HEK293 (cell line): ENCODE measurements around the gene OR4X1.
A peak's percentile ranks its signal among the peaks of the same experiment; 100 is the strongest.

Source experiments
- CTCF ChIA-PET: fragments of 350-600 bp; formaldehyde crosslinking; extraction: SDS; loops from one replicate; lab custom pipeline; 2021; ENCODE audit warnings: antibody characterized with exemption; lab: Yijun Ruan, JAX
- POLR2A ChIA-PET: fragments of 300-600 bp; formaldehyde crosslinking; extraction: SDS; loops from one replicate; lab custom pipeline; 2020; ENCODE audit warnings: antibody characterized with exemption, inconsistent platforms; lab: Yijun Ruan, JAX
- H3K27ac ChIP-seq: fragments of 200-500 bp; sonication (Bioruptor generic); 2 replicates; pipeline ENCODE4 v1.5.1; 2014; ENCODE audit warnings: low read depth, low read length, control low read depth, inconsistent platforms; ENCODE audit errors: extremely low read depth
- H3K36me3 ChIP-seq, 2 experiments: fragments of 200-500 bp in 1 of 2; sonication (Bioruptor generic) in 1 of 2; 1 replicate in 1 of 2; 2 replicates in 1 of 2; pipeline ENCODE4 v1.5.1; 2014 to 2017; ENCODE audit warnings: inconsistent platforms in 2 of 2, low read length in 2 of 2; ENCODE audit not compliant: control insufficient read depth in 2 of 2, insufficient read depth in 1 of 2
- H3K4me1 ChIP-seq: fragments of 200-500 bp; sonication (Bioruptor generic); 2 replicates; pipeline ENCODE4 v1.5.1; 2014; ENCODE audit warnings: mild to moderate bottlenecking, low read length, inconsistent platforms; ENCODE audit not compliant: control insufficient read depth, insufficient read depth
- H3K4me3 ChIP-seq: 2 replicates; pipeline ENCODE4 v1.5.1; 2011; ENCODE audit warnings: low read depth, mild to moderate bottlenecking, control low read depth, low read length, moderate library complexity
- H3K9me3 ChIP-seq: fragments of 200-500 bp; sonication (Bioruptor generic); 2 replicates; pipeline ENCODE4 v1.5.1; 2014; ENCODE audit warnings: low read depth, low read length, inconsistent platforms; ENCODE audit not compliant: control insufficient read depth, insufficient read depth
- GLIS1 ChIP-seq: fragments of 450-650 bp; formaldehyde crosslinking; IDR thresholded peaks from 2 replicates; pipeline ENCODE4 v1.5.1; 2016; ENCODE audit warnings: missing biosample characterization, missing genetic modification characterization
- GLIS2 ChIP-seq: fragments of 450-650 bp; formaldehyde crosslinking; IDR thresholded peaks from 2 replicates; pipeline ENCODE4 v1.5.1; 2016; ENCODE audit warnings: missing biosample characterization, missing genetic modification characterization
- INSM2 ChIP-seq: fragments of 450-650 bp; formaldehyde crosslinking; IDR thresholded peaks from 2 replicates; pipeline ENCODE4 v1.5.1; 2016; ENCODE audit warnings: missing biosample characterization, missing genetic modification characterization
- ZBTB21 ChIP-seq: fragments of 450-650 bp; formaldehyde crosslinking; IDR thresholded peaks from 2 replicates; pipeline ENCODE4 v1.5.1; 2017; ENCODE audit warnings: missing biosample characterization, missing genetic modification characterization
- ZBTB6 ChIP-seq: fragments of 450-650 bp; formaldehyde crosslinking; IDR thresholded peaks from 2 replicates; pipeline ENCODE4 v1.5.1; 2017; ENCODE audit warnings: missing biosample characterization, missing genetic modification characterization
- ZEB2 ChIP-seq: fragments of 450-650 bp; formaldehyde crosslinking; IDR thresholded peaks from 2 replicates; pipeline ENCODE4 v1.5.1; 2016; ENCODE audit warnings: missing biosample characterization, missing genetic modification characterization
- ZNF155 ChIP-seq: fragments of 450-650 bp; formaldehyde crosslinking; IDR thresholded peaks from 2 replicates; pipeline ENCODE4 v1.5.1; 2016; ENCODE audit warnings: missing biosample characterization, missing genetic modification characterization
- ZNF335 ChIP-seq: fragments of 450-650 bp; formaldehyde crosslinking; conservative IDR thresholded peaks from 2 replicates; pipeline ENCODE4 v1.5.1; 2016; ENCODE audit warnings: missing biosample characterization, missing genetic modification characterization
- ZNF350 ChIP-seq: fragments of 450-650 bp; formaldehyde crosslinking; IDR thresholded peaks from 2 replicates; pipeline ENCODE4 v1.5.0; 2017; ENCODE audit warnings: missing biosample characterization, mild to moderate bottlenecking, missing genetic modification characterization
- ZNF366 ChIP-seq: fragments of 450-650 bp; formaldehyde crosslinking; conservative IDR thresholded peaks from 2 replicates; pipeline ENCODE4 v1.5.1; 2016; ENCODE audit warnings: missing biosample characterization, missing genetic modification characterization
- ZNF37A ChIP-seq: fragments of 450-650 bp; IDR thresholded peaks from 2 replicates; pipeline ENCODE4 v1.5.1; 2018; ENCODE audit warnings: missing biosample characterization, missing genetic modification characterization
- ZNF404 ChIP-seq: fragments of 450-650 bp; formaldehyde crosslinking; IDR thresholded peaks from 2 replicates; pipeline ENCODE4 v1.5.1; 2017; ENCODE audit warnings: missing biosample characterization, missing genetic modification characterization
- ZNF426 ChIP-seq: fragments of 450-650 bp; formaldehyde crosslinking; IDR thresholded peaks from 2 replicates; pipeline ENCODE4 v1.5.1; 2017; ENCODE audit warnings: missing biosample characterization, missing genetic modification characterization, mild to moderate bottlenecking, inconsistent platforms, moderate library complexity
- ZNF449 ChIP-seq: fragments of 450-650 bp; formaldehyde crosslinking; IDR thresholded peaks from 2 replicates; pipeline ENCODE4 v1.5.1; 2017; ENCODE audit warnings: missing biosample characterization, mild to moderate bottlenecking, missing genetic modification characterization, moderate library complexity
- ZNF561 ChIP-seq: fragments of 450-650 bp; IDR thresholded peaks from 2 replicates; pipeline ENCODE4 v1.5.1; 2018; ENCODE audit warnings: missing biosample characterization, missing genetic modification characterization, borderline replicate concordance
- ZNF580 ChIP-seq: fragments of 450-650 bp; formaldehyde crosslinking; IDR thresholded peaks from 2 replicates; pipeline ENCODE4 v1.5.1; 2016; ENCODE audit warnings: missing biosample characterization, missing genetic modification characterization
- ZNF707 ChIP-seq: fragments of 450-650 bp; formaldehyde crosslinking; IDR thresholded peaks from 2 replicates; pipeline ENCODE4 v1.5.1; 2016; ENCODE audit warnings: missing biosample characterization, missing genetic modification characterization
- ZNF792 ChIP-seq: fragments of 450-650 bp; formaldehyde crosslinking; IDR thresholded peaks from 2 replicates; pipeline ENCODE4 v1.5.1; 2016; ENCODE audit warnings: missing biosample characterization, missing genetic modification characterization
- ZSCAN30 ChIP-seq: fragments of 450-650 bp; IDR thresholded peaks from 2 replicates; pipeline ENCODE4 v1.5.1; 2018; ENCODE audit warnings: missing biosample characterization, mild to moderate bottlenecking, missing genetic modification characterization, moderate library complexity
- TF ChIP-seq, protein P1 (sequence below): fragments of 450-650 bp; formaldehyde crosslinking; optimal IDR thresholded peaks from 2 replicates; pipeline ENCODE3; 2016; ENCODE audit warnings: missing biosample characterization, mild to moderate bottlenecking, missing genetic modification characterization
- TF ChIP-seq, protein P2 (sequence below): fragments of 450-650 bp; formaldehyde crosslinking; IDR thresholded peaks from 2 replicates; pipeline ENCODE4 v1.5.1; 2016; ENCODE audit warnings: missing biosample characterization, missing genetic modification characterization
- TF ChIP-seq, protein P3 (sequence below): fragments of 450-650 bp; formaldehyde crosslinking; IDR thresholded peaks from 2 replicates; pipeline ENCODE4 v1.5.1; 2016; ENCODE audit warnings: missing biosample characterization, missing genetic modification characterization

OR4X1 gene

DNA sequence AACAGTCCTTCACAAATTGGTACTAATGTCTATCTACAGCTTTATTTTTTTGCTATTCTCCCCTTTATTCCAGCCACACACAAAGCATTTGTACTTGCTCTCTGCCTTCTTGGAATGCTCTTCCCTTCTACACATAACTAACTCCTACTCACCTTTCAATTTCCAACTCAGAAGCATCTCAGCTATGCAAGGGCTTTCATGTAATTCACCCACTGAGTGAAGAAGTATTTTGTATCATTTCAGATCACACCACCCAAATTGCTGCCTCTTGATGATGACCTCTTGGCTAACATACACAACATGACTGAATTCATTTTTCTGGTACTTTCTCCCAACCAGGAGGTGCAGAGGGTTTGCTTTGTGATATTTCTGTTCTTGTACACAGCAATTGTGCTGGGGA lies 18.9 kb upstream of the OR4X1 start, which contains the start of gene OR4X2 (continued):
- no peak for TF ChIP-seq ZNF449 (tag by site-specific recombination)
- no peak for TF ChIP-seq ZNF404
- TF ChIP-seq ZBTB6 (tag by site-specific recombination), result no peak
- no peak for TF ChIP-seq ZBTB21 (tag by site-specific recombination)
- TF ChIP-seq, protein P1, sequence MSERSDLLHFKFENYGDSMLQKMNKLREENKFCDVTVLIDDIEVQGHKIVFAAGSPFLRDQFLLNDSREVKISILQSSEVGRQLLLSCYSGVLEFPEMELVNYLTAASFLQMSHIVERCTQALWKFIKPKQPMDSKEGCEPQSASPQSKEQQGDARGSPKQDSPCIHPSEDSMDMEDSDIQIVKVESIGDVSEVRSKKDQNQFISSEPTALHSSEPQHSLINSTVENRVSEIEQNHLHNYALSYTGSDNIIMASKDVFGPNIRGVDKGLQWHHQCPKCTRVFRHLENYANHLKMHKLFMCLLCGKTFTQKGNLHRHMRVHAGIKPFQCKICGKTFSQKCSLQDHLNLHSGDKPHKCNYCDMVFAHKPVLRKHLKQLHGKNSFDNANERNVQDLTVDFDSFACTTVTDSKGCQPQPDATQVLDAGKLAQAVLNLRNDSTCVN, result no peak
- TF ChIP-seq ZNF335 (tag by site-specific recombination), result no peak
- TF ChIP-seq ZNF580 (tag by site-specific recombination), result no peak
- no peak for TF ChIP-seq ZNF426 (tag by site-specific recombination)
- TF ChIP-seq INSM2 (tag by site-specific recombination), result no peak
- TF ChIP-seq, protein P2, sequence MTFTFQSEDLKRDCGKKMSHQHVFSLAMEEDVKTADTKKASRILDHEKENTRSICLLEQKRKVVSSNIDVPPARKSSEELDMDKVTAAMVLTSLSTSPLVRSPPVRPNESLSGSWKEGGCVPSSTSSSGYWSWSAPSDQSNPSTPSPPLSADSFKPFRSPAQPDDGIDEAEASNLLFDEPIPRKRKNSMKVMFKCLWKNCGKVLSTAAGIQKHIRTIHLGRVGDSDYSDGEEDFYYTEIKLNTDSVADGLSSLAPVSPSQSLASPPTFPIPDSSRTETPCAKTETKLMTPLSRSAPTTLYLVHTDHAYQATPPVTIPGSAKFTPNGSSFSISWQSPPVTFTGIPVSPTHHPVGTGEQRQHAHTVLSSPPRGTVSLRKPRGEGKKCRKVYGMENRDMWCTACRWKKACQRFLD (tag by site-specific recombination), result no peak

GRCh38 chr11:48248902-48249301 lies 14.8 kb upstream of the OR4X1 start:
- Histone ChIP-seq H3K4me1 (no peaks in the 10 kb centered on the region), H3K36me3 (no peaks in the 10 kb centered on the region), H3K9me3 (no peaks in the 10 kb centered on the region), H3K4me3 (no peak overlapping the region), H3K27ac (no peak overlapping the region)
- ChIA-PET CTCF (no interaction called here), POLR2A (no interaction called here)
- TF ChIP-seq, protein P3, sequence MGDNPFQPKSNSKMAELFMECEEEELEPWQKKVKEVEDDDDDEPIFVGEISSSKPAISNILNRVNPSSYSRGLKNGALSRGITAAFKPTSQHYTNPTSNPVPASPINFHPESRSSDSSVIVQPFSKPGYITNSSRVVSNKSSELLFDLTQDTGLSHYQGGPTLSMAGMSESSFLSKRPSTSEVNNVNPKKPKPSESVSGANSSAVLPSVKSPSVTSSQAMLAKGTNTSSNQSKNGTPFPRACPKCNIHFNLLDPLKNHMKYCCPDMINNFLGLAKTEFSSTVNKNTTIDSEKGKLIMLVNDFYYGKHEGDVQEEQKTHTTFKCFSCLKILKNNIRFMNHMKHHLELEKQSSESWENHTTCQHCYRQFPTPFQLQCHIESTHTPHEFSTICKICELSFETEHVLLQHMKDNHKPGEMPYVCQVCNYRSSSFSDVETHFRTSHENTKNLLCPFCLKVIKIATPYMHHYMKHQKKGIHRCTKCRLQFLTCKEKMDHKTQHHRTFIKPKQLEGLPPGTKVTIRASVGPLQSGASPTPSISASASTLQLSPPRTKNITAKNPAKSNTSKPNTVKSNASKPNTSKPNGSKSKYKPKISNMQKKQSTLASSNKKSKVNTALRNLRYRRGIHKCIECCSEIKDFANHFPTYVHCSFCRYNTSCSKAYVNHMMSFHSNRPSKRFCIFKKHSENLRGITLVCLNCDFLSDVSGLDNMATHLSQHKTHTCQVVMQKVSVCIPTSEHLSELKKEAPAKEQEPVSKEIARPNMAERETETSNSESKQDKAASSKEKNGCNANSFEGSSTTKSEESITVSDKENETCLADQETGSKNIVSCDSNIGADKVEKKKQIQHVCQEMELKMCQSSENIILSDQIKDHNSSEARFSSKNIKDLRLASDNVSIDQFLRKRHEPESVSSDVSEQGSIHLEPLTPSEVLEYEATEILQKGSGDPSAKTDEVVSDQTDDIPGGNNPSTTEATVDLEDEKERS (tag by site-specific recombination), result 0 out of 2 replicates have a peak, but pooled peaks have one; percentile 58
- TF ChIP-seq ZNF792 (no peak), ZNF561 (tag by site-specific recombination) (no peak)

DNA sequence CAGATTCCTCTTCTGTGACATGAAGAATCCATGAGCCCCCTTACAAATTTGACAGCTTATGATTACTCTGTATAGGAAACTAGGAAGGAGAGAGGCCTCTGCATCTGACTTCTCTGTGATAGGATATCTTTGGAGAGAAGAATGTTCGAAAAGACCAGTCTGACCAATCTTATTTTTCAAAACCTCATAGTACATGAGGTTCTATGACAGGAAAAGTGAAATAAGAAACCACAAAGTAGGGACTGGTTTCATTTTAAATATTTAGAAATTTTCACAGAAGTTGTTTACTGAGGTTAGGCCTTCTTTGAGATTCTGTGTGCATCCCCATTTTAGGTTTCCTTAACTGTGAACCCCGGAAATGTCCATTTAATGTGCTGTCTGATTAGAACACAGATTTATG lies 2.1 kb upstream of the OR4X1 start:
- Histone ChIP-seq H3K36me3 (no peaks in the 10 kb centered on the region), H3K9me3 (no peaks in the 10 kb centered on the region), H3K4me1 (no peaks in the 10 kb centered on the region), H3K4me3 (no peak overlapping the region), H3K27ac (no peak overlapping the region)
- TF ChIP-seq ZEB2 (tag by site-specific recombination) (no peak), ZNF366 (tag by site-specific recombination) (no peak), GLIS1 (tag by site-specific recombination) (no peak), ZNF350 (no peak), GLIS2 (no peak), ZSCAN30 (no peak), ZNF155 (tag by site-specific recombination) (no peak), ZNF707 (no peak), ZNF37A (tag by site-specific recombination) (no peak)
- ChIA-PET POLR2A (no interaction called here), CTCF (no interaction called here)
